SK-N-SH treated with all-trans-retinoic acid at 6 μM for 48 hours (cell line): Measurements from ENCODE around the gene RIPOR3.

Source experiments
- ATAC-seq: fragments of 200-7000 bp; cut with Tn5 transposase; 3 replicates; pipeline ENCODE4 v1.9.1; 2020; ENCODE audit warnings: mild to moderate bottlenecking, moderate library complexity
- ARNTL ChIP-seq: fragments of 450-650 bp; formaldehyde crosslinking; IDR thresholded peaks from 2 replicates; pipeline ENCODE4 v1.5.0; 2020; ENCODE audit warnings: low read depth, mild to moderate bottlenecking, moderate library complexity, borderline replicate concordance
- BACH2 ChIP-seq: fragments of 250-450 bp; sonication (Bioruptor Pico); IDR thresholded peaks from 2 replicates; pipeline ENCODE4 v1.9.0; 2021; ENCODE audit warnings: mild to moderate bottlenecking, borderline replicate concordance
- CSDC2 ChIP-seq: fragments of 250-450 bp; sonication (Bioruptor Pico); IDR thresholded peaks from 2 replicates; pipeline ENCODE4 v1.5.0; 2020; ENCODE audit warnings: mild to moderate bottlenecking, moderate library complexity
- ESRRG ChIP-seq: fragments of 250-450 bp; sonication (Bioruptor Pico); IDR thresholded peaks from 2 replicates; pipeline ENCODE4 v1.6.1; 2021; ENCODE audit warnings: mild to moderate bottlenecking
- GLIS3 ChIP-seq: fragments of 250-450 bp; sonication (Bioruptor Pico); IDR thresholded peaks from 2 replicates; pipeline ENCODE4 v1.5.0; 2020; ENCODE audit warnings: mild to moderate bottlenecking, moderate library complexity
- ISL1 ChIP-seq: fragments of 250-450 bp; sonication (Bioruptor Pico); IDR thresholded peaks from 2 replicates; pipeline ENCODE4 v2.1.2; 2022; ENCODE audit warnings: mild to moderate bottlenecking, moderate library complexity
- OSR1 ChIP-seq: fragments of 250-450 bp; sonication (Bioruptor Pico); IDR thresholded peaks from 2 replicates; pipeline ENCODE4 v1.8.0; 2022; ENCODE audit warnings: moderate library complexity, mild to moderate bottlenecking, inconsistent platforms
- PPARA ChIP-seq: fragments of 250-450 bp; sonication (Bioruptor Pico); IDR thresholded peaks from 2 replicates; pipeline ENCODE4 v1.5.0; 2020; ENCODE audit warnings: mild to moderate bottlenecking, borderline replicate concordance
- RARB ChIP-seq: fragments of 250-450 bp; sonication (Bioruptor Pico); IDR thresholded peaks from 2 replicates; pipeline ENCODE4 v1.8.0; 2021; ENCODE audit warnings: mild to moderate bottlenecking, moderate library complexity
- SNAI2 ChIP-seq: fragments of 250-450 bp; sonication (Bioruptor Pico); IDR thresholded peaks from 2 replicates; pipeline ENCODE4 v1.5.0; 2020; ENCODE audit warnings: mild to moderate bottlenecking, moderate library complexity
- TCF4 ChIP-seq: fragments of 250-450 bp; sonication (Bioruptor Pico); IDR thresholded peaks from 2 replicates; pipeline ENCODE4 v1.8.0; 2021; ENCODE audit warnings: mild to moderate bottlenecking, moderate library complexity, borderline replicate concordance
- TOX ChIP-seq: fragments of 250-450 bp; sonication (Bioruptor Pico); IDR thresholded peaks from 2 replicates; pipeline ENCODE4 v1.8.0; 2021; ENCODE audit warnings: mild to moderate bottlenecking, moderate library complexity, borderline replicate concordance
- ZFP3 ChIP-seq: fragments of 250-450 bp; sonication (Bioruptor Pico); IDR thresholded peaks from 2 replicates; pipeline ENCODE4 v1.5.0; 2020; ENCODE audit warnings: mild to moderate bottlenecking, moderate library complexity
- ZFP30 ChIP-seq: fragments of 450-650 bp; formaldehyde crosslinking; IDR thresholded peaks from 2 replicates; pipeline ENCODE4 v1.5.0; 2022; ENCODE audit warnings: mild to moderate bottlenecking, moderate library complexity
- ZNF565 ChIP-seq: fragments of 450-650 bp; formaldehyde crosslinking; conservative IDR thresholded peaks from 2 replicates; pipeline ENCODE4 v1.5.0; 2020; ENCODE audit warnings: low read depth, mild to moderate bottlenecking, moderate library complexity
- ZNF8 ChIP-seq: fragments of 450-650 bp; formaldehyde crosslinking; IDR thresholded peaks from 2 replicates; pipeline ENCODE4 v1.5.0; 2020; ENCODE audit warnings: mild to moderate bottlenecking, moderate library complexity
- TF ChIP-seq, protein P1 (sequence below): fragments of 250-450 bp; sonication (Bioruptor Pico); IDR thresholded peaks from 2 replicates; pipeline ENCODE4 v1.5.0; 2020; ENCODE audit warnings: mild to moderate bottlenecking, moderate library complexity
- TF ChIP-seq, protein P2 (sequence below): fragments of 250-450 bp; sonication (Bioruptor Pico); IDR thresholded peaks from 2 replicates; pipeline ENCODE4 v1.5.1; 2020; ENCODE audit warnings: low read depth, mild to moderate bottlenecking, moderate library complexity
- TF ChIP-seq, protein P3 (sequence below): fragments of 250-450 bp; sonication (Bioruptor Pico); IDR thresholded peaks from 2 replicates; pipeline ENCODE4 v1.8.0; 2020; ENCODE audit warnings: mild to moderate bottlenecking, moderate library complexity, borderline replicate concordance

RIPOR3 gene

DNA sequence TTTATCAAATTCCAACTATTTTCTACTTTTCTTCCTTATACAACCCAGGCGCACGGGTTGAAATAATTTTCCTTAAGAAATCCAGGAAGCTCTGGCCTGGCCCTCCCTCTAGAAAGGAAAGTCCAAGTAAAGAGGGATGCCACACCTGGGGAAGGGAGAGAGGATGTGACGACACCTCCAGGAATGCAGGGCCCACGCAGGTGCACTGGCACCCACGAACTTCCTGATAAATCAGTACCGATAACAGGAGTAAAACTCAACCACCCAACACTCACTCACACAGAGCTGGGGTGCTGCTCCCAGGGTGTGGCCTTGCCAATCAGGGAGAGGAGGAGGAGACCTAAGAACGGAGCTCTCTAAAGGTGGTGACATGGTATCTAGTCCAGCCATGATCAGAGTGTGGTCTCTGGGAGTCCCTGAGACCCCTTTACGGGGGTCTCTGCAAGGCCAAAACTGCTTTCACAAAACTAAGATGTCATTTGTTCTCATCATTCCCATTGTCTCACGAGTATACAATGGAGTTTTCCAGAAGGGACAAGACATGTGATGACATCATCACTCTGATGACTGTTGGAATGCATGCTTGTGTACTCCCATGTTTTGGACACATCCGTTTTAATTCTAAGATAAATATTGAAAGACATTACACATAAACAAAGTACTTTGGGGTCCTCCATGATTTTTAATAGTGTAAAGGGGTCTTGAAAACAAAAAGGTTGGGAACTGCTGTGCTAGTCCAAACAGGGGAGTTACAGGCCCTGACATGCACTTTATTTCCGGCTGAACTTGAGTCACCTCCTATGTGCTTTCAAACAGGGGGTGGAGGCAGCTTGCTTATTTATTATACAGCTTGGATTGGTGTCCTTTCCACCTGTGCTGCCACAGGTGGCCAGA lies 37.9 kb upstream of the RIPOR3 start (continued):
- no peak for TF ChIP-seq ZNF565 (CRISPR knock-in tag)
- TF ChIP-seq, all 23 proteins: peak for 0

DNA sequence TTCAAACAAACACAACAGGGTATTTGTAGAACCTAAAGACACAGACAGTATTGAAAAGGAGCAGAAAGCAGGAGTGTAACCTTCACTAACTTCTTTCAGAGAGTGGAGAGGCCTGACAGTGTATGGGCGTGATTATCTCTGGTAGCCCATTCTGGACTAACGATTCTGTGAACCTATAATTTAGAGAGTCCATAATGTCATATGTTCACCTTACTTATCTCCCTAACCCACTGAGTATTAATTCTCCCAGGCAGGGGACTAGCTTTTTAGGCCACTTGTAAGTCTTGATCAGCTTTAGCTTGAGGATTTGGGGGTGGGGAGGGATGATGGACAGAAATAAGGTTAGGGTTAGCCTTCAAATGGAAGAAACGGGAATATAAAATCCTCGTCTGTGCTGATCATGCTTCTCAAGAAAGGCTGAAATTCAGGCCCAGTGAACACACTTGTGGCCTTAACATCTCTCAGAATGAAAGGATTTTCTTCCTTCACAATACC lies 37.2 kb upstream of the RIPOR3 start:
- TF ChIP-seq GLIS3 (CRISPR knock-in tag) (no peak), ISL1 (CRISPR knock-in tag) (no peak), ZFP30 (CRISPR knock-in tag) (no peak)
- TF ChIP-seq, protein P1, sequence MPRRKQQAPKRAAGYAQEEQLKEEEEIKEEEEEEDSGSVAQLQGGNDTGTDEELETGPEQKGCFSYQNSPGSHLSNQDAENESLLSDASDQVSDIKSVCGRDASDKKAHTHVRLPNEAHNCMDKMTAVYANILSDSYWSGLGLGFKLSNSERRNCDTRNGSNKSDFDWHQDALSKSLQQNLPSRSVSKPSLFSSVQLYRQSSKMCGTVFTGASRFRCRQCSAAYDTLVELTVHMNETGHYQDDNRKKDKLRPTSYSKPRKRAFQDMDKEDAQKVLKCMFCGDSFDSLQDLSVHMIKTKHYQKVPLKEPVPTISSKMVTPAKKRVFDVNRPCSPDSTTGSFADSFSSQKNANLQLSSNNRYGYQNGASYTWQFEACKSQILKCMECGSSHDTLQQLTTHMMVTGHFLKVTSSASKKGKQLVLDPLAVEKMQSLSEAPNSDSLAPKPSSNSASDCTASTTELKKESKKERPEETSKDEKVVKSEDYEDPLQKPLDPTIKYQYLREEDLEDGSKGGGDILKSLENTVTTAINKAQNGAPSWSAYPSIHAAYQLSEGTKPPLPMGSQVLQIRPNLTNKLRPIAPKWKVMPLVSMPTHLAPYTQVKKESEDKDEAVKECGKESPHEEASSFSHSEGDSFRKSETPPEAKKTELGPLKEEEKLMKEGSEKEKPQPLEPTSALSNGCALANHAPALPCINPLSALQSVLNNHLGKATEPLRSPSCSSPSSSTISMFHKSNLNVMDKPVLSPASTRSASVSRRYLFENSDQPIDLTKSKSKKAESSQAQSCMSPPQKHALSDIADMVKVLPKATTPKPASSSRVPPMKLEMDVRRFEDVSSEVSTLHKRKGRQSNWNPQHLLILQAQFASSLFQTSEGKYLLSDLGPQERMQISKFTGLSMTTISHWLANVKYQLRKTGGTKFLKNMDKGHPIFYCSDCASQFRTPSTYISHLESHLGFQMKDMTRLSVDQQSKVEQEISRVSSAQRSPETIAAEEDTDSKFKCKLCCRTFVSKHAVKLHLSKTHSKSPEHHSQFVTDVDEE (CRISPR knock-in tag), result no peak
- no peak for ATAC-seq

DNA sequence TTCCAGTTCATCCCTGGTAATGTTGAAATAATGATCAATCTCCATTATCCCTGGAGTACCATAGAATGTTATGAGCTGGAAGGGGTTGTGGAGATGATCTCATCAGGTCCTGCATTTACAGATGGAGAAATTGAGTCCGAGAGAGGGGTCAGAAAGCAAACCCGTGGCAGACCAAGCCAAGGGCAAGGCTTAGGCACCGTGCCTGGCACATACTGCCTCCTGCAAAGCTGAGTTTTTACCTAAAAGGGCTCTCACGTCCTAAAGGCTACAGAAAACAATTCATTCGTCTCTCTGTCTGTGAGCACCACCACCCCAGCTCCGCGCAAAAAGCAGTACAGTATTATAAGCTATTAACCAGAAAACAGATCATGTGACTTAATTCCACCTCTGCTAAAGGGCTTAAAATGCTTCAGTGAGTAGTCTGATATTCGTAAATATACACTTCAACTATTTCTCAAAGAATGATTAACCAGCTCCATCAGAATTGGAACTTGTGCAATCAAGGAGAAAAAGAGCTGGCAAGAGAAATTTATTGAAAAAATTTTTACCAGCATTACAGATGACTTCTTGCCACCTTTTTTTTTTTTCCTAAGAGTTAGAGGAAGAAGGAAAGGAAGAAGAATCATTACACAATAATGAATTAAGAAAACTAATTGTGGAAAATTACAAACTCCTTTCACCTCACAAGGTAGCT lies 36.6 kb upstream of the RIPOR3 start:
- TF ChIP-seq CSDC2 (CRISPR knock-in tag) (no peak), TCF4 (no peak), ZNF565 (CRISPR knock-in tag) (no peak), SNAI2 (CRISPR knock-in tag) (no peak), ISL1 (CRISPR knock-in tag) (no peak), OSR1 (no peak), ESRRG (CRISPR knock-in tag) (no peak), PPARA (CRISPR knock-in tag) (no peak), ARNTL (CRISPR knock-in tag) (no peak), ZFP3 (CRISPR knock-in tag) (no peak), RARB (CRISPR knock-in tag) (no peak), BACH2 (CRISPR knock-in tag) (no peak), TOX (no peak), ZFP30 (CRISPR knock-in tag) (no peak), ZNF8 (CRISPR knock-in tag) (no peak)
- TF ChIP-seq, protein P2, sequence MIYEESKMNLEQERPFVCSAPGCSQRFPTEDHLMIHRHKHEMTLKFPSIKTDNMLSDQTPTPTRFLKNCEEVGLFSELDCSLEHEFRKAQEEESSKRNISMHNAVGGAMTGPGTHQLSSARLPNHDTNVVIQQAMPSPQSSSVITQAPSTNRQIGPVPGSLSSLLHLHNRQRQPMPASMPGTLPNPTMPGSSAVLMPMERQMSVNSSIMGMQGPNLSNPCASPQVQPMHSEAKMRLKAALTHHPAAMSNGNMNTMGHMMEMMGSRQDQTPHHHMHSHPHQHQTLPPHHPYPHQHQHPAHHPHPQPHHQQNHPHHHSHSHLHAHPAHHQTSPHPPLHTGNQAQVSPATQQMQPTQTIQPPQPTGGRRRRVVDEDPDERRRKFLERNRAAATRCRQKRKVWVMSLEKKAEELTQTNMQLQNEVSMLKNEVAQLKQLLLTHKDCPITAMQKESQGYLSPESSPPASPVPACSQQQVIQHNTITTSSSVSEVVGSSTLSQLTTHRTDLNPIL, result no peak
- TF ChIP-seq, protein P3, sequence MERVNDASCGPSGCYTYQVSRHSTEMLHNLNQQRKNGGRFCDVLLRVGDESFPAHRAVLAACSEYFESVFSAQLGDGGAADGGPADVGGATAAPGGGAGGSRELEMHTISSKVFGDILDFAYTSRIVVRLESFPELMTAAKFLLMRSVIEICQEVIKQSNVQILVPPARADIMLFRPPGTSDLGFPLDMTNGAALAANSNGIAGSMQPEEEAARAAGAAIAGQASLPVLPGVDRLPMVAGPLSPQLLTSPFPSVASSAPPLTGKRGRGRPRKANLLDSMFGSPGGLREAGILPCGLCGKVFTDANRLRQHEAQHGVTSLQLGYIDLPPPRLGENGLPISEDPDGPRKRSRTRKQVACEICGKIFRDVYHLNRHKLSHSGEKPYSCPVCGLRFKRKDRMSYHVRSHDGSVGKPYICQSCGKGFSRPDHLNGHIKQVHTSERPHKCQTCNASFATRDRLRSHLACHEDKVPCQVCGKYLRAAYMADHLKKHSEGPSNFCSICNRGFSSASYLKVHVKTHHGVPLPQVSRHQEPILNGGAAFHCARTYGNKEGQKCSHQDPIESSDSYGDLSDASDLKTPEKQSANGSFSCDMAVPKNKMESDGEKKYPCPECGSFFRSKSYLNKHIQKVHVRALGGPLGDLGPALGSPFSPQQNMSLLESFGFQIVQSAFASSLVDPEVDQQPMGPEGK (CRISPR knock-in tag), result no peak
- TF ChIP-seq, protein P1 (CRISPR knock-in tag), result no peak
- no peak for ATAC-seq
